HG03060 (cell line): ENCODE results near the gene RBM4.
A peak's percentile ranks its signal among the peaks of the same experiment; 100 is the strongest.

Source experiments
- ATAC-seq: cut with Tn5 transposase; IDR thresholded peaks from one replicate; pipeline ENCODE4 v1.9.1; 2021; ENCODE audit warnings: low read depth, moderate number of reproducible peaks; ENCODE audit not compliant: unreplicated experiment

RBM4 gene

DNA sequence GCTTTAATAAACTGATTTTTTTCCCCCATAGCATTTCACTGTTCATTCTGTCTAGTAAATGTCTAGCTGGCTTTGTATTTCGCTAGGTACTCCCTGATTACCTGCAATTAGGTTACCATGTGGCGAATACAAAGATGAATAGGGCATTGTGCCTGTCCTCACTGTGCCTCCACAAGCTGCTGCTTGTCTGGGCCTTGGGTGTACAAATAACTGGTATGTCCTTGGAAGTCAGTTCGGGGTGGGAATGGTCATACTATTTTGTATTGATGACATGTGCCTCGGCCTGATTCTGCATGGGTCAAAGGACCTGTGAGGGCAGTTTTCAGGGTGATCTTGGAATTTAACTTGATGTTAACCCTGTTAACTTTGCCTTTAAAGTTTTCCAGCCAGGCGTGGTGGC is 11.4 kb downstream of the RBM4 start:
- ATAC-seq, result no peak

DNA sequence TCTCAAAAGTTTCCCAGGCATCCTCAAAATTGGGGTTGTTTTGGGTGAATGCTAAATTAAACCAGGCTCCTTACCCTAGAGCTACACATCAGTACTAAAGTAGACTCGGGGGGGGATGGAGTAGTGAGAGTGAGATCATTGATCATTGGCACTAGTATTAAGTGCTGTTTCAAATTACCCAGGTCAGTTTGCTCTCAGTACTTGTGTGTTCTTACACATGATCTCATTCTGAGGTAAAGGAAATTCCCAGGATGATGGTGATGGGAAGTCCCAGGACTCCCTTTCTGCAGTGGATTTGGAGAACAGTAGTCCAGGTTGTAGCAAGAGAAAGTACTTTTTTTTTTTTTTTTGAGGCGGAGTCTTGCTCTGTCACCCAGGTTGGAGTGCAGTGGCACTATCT is 12.5 kb downstream of the RBM4 start:
- ATAC-seq, result no peak

DNA sequence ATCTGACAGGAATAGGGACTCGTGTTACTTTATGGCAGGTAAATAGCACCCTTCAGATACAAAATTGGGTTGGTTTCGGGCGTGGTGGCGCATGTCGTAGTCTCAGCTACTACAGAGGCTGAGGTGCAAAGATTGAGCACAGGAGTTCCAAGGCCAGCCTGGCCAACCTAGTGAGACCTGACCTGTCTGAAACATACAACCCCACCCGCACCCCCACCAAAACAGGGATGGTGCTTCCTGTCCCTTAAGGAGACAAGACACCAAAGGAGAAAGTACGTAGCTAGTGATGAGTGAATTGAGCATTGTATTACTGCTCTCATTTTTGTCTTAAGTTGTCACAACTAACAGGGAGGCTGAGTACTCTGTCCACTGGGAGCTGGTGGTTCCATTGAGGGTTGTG is 14.1 kb downstream of the RBM4 start:
- ATAC-seq, result no peak

DNA sequence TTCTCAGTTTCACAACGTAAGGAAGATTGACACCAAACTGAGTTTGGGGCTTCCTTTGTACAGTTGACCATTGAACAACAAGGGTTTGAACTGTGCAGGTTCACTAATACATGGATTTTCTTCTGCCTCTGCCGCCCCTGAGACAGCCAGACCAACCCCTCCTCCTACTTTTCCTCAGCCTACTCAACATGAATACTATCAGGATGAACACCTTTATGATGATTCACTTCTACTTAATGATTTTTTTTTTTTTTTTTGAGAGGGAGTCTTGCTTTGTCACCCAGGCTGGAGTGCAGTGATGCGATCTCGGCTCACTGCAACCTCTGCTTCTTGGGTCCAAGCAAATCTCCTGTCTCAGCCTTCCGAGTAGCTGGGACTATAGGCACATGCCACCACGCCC is 14.6 kb downstream of the RBM4 start:
- ATAC-seq, result no peak

DNA sequence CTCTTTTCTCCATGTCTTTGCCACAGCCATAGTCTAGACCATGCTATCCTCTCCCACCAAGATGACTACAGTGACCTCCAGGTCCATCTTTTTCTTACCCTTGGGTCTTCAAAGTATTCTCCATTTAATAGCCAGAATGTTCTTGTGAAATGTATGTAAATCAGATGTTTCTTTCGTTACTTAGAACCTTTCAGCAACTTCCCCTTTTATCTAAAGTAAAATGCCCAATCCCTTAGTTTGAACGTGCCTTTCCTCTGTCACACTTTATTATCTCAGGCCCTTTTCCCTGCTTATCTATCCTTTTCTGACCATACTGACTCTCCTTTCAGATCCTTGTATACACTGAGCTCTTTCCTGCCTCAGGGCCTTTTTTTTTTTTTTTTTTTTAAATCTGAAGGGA is 21.3 kb downstream of the RBM4 start:
- no peak for ATAC-seq

DNA sequence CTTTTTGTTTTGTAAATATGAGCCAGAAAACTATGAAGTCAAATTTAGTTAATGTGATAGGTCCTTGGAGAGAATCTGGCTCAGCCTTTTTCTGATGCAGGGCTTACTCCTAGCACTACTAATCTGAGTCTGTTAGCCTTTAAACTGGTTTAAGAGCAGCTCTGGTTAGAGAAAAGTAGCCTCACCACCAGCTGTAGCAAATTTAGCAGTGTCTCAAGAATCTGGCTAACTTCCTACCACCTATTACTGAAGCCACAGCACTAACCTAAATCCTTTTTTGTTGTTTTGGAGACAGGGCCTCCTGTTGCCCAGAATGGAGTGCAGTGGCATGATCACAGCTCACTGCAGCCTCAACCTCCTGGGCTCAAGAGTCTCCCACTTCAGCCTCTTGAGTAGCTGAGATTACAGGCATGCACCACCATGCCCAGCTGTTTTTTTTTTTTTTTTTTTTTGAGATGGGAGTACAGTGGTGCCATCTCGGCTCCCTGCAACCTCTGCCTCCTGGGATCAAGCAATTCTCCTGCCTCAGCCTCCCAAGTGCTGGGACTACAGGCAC is 25.3 kb downstream of the RBM4 start:
- no peak for ATAC-seq

- ATAC-seq, result no peak
Measured at GRCh38 chr11:66665369-66665768, 26.9 kb downstream of the RBM4 start.

- ATAC-seq, result no peak
Measured at GRCh38 chr11:66670816-66671215, 32.3 kb downstream of the RBM4 start.

DNA sequence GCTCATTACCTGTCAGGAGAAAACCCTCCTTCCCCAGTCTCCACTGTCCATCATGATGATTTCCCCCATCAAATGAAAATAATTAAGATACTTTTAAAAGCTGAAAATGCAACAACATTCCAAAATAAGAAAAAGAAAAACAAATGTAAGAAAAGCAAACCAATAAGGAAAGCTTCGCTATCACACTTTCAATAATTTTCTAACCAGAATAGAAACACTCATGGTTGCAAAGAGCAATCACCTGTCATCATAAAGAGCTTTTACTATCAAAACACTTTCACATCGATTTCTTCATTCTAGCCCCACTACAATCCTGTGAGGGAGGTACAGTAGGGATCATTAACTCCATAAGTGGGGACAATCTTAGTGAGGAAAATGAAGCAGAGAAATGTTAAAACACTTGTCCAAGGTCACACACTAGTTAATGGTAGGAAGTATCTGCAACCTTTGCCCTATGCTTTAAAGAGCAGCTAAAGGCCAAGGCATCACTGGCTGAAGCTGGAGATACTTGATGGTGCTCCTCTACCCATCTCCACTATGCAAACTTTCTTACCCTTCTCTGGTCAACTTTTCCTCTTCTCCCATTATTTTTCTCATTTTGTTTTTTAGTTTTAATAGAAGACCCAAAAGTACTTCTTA is 36.6 kb downstream of the RBM4 start:
- no peak for ATAC-seq

DNA sequence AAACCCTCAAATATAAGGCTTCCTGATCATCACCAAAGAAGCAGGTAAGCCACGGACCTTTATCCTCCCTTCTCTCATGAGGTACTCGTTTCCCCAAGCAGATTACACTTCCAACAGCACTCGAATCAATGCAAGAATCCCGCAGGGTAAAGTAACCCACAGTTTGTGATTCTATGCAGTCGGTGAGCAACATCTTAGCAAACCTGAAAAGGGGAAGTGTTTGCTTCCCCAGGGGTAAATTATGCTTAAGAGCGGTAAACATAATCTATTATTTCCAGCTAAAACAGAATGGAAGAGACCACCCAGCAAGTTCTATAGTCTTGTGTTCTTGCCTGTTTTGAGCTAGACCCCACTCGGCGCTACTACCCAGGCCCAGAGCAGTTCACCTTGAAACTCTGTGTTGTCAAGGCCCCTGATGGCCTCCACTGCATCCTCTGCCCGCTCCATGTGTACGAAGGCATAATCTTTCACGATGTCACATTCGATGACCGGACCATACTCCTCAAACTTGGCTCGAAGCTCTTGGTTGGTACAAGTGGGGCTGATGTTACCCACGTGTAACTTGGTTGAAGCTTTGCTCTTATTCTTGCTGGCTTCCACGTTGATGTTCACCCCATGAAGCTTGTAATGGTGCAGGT is 37.9 kb downstream of the RBM4 start:
- no peak for ATAC-seq

- no peak for ATAC-seq
Measured at GRCh38 chr11:66676931-66677598, 38.6 kb downstream of the RBM4 start.

DNA sequence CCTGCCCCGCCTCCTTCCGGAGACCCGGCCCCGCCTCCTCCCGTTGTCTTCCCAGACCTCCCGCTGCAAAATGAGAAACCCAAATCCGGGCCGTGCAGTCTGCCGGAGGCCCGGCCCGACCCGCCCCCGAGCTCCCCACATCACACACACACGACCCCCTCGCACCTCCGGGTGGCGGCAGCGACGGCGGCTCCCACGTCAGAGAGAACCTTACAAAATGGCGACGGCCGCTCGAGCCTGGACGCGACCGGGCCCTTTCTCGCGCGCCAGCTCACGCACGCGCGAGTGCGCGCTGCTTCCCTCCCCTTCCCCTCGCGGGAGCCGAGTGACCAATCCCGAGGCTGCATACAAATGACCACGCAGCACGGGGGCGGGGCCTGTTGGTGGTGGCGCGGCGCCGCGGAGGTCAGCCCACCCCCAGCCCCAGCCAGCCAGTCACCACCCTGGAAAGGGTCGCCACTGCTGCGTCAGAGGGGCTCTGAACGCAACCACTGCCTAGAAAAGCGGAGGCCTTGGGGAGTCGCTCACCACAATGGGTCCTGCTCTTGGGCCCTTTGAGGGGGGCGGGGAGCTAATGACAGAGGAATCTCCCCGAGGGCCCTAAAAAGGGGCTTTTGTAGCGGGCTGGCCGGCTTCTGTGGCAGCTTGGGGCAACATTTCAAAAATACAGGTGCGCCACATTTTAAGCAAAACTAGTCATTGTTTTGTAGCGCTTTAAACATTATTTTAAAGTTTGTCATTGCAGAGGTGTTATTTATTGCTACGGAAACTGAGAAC is 39.3 kb downstream of the RBM4 start, which contains the start of gene RBM4B:
Gene RBM4B (minus strand): TSS at position 289 of the 777 bp plus-strand sequence. CDS start 808 bp downstream, outside the sequence.
- ATAC-seq, result peak; percentile 76

- ATAC-seq, result no peak
Measured at GRCh38 chr11:66680966-66681645, 42.6 kb downstream of the RBM4 start.

- no peak for ATAC-seq
Measured at GRCh38 chr11:66683877-66684276, 45.4 kb downstream of the RBM4 start.

DNA sequence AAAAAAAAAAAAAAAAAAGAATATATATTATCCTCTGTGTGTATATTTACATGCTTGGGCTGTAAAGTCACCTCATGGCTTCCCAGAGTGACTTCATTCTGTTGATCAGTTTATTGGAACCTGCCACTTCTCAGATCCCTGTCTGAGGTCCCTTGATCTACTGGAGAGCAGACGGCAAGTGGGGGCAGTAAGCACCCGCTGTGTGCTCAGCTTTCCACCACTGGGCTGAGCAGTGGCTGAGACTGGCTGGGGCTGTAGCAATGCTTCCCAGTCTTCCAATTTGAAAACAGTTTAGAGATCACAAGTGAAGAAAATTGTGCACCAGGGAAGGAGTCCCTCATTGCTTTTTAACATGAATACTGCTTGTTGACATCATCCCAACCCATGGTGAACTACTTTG is 46.1 kb downstream of the RBM4 start:
- no peak for ATAC-seq

DNA sequence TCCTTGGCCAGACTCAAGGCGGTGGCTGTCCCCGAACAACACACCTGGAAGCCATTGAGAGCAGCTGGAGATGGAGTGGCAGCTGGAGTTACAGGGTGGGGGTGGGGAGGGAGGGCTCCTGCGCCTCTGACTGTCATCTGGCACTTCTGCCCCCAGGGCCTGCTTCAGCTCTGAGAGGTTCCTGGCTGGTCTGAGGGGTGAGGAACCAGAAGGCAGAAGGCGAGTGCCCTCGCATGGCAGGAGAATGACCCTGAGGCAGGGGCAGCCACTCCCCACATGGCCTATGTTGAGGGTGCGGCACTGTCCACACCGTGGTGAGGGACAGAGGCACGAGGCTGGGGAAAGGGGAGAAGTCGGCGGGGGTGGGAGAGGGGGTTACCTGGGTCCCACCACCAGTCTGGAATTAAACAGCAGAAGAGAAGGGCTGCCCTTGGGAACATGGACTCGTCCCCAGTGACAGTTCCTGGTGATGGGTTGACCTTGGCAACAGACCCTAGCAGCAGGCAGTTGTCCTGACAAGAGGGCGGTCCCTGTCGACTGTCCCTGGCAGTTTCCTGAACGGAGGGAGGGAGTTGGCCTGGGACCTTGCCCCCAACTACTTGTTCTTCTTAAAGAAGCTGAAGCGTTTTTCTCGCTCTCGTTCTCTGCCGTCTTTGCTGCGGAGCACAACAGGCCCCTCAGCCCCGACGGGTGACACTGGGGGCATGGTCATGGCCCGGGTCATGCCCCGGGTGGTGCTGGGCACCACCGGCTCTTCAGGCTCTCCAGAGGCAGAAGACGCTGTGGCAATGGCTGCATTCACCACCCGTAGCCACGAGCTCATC is 47.0 kb downstream of the RBM4 start:
- ATAC-seq, result no peak

DNA sequence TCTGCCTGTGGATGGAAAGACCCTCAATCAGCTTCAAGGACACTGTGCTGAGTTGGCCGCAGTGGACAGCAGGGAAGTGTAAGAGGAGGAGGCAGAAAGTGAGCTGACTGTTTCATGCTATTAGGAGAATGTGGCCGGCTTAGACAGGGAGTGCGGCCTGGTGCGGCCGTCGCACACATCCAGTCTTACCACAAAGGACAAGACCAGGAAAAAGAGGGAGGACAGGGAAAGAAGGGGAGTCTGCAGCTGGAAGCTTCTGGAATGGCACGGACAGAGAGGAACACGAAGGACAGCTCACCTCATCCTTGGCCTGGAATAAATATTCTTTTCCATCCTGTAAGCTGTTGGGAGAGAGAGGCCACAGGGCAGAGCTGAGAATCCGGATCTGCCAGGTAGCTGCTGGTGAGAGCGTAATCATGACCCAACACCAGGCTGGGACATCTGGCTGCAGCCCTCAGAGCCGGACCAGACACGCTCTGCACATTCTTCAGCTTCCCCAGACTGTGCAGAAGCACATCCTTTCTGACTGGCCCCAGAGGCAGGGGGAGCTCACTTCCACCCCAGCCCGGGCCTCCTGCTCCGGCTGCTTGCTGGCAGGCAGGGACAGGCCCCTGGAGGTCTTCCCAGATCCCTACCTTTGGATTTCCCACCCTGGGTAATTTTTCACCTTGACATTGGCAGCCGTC is 47.7 kb downstream of the RBM4 start:
- ATAC-seq, result no peak

- no peak for ATAC-seq
Measured at GRCh38 chr11:66686801-66687750, 48.6 kb downstream of the RBM4 start.
